H1 (cell line): ENCODE results near the gene TSPAN33. TPM values are rescaled to one million over a fixed set of nuclear protein-coding genes. Genes with fewer than 3 reads are reported as not detected.

Experiments used
- KDM1A ChIP-seq: fragments of 200-600, 300-600 bp; sonication (generic); IDR thresholded peaks from 2 replicates; pipeline ENCODE4 v1.7.1; 2016; ENCODE audit warnings: mild to moderate bottlenecking, low read length, borderline replicate concordance
- MAFK ChIP-seq: IDR thresholded peaks from 2 replicates; pipeline ENCODE4 v1.6.1; 2012; ENCODE audit warnings: low read depth, mild to moderate bottlenecking, improper control_type of control experiment, low read length
- POU5F1 ChIP-seq: IDR thresholded peaks from 2 replicates; pipeline ENCODE4 v1.6.1; 2011; ENCODE audit warnings: low read depth, mild to moderate bottlenecking, low read length, moderate library complexity
- SP2 ChIP-seq: IDR thresholded peaks from 2 replicates; pipeline ENCODE4 v1.6.1; 2012; ENCODE audit warnings: mild to moderate bottlenecking, low read length, inconsistent platforms
- TBP ChIP-seq: IDR thresholded peaks from 2 replicates; pipeline ENCODE4 v1.6.1; 2011; ENCODE audit warnings: low read depth, low read length, improper control_type of control experiment
- polyA plus RNA-seq, 7 experiments: library from polyadenylated mRNA; depleted of rRNA in 3 of 7; stranded (reverse) in 5 of 7; unstranded in 2 of 7; fragments of >200 nt in 5 of 7; fragments of 200-250 nt in 2 of 7; gene quantifications; 1 replicate in 5 of 7; 2 replicates in 1 of 7; 4 replicates in 1 of 7; pipeline versions ENCODE4 v1.2.1 to v1.2.3, GENCODE V29; 2011 to 2013; ENCODE audit warnings: missing spikeins in 2 of 7, mixed read lengths in 2 of 7
- total RNA-seq: library from RNA; stranded (reverse); fragmentation: NEBNext Ultra II Directional; extraction: Animal tissue kit (Norgen Biotek cat#: 25700); gene quantifications from 2 replicates; pipeline ENCODE4 v1.2.1, GENCODE V29; 2021
- TF ChIP-seq, protein P1 (sequence below): IDR thresholded peaks from 2 replicates; pipeline ENCODE4 v1.6.1; 2012; ENCODE audit warnings: low read length, inconsistent platforms
- TF ChIP-seq, protein P2 (sequence below): IDR thresholded peaks from 2 replicates; pipeline ENCODE4 v1.6.1; 2012; ENCODE audit warnings: inconsistent platforms

TSPAN33 gene
- total and polyA plus RNA-seq, 2 of the 8 experiments (the other 6 are each of a cell fraction or from before 2014, with no cell fraction given) = 42.8 to 47.1 TPM

DNA sequence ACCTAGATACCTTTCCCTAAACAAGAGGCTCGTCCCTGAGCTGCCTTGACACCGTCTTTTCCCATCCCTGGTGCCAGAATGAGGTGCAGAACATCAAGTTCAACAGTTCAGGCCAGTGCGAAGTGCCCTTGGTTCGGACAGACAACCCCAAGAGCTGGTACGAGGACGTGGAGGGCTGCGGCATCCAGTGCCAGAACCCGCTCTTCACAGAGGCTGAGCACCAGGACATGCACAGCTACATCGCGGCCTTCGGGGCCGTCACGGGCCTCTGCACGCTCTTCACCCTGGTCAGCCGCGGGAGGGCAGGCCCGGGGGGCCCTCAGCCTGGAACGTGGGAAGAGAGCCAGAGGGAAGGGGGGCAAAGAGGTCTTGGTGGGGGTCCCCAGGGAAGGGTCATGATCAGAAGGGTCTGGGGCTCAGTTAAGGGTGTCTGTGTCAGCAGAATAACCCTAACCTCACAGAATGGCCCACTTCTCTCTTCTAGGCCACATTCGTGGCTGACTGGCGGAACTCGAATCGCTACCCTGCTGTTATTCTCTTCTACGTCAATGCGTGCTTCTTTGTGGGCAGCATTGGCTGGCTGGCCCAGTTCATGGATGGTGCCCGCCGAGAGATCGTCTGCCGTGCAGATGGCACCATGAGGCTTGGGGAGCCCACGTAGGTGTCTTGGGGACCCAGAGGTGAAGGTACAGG is 60.8 kb downstream of the TSPAN33 start (continued):
- TF ChIP-seq TBP (no peak), POU5F1 (no peak), MAFK (no peak), KDM1A (no peak), SP2 (no peak)
- TF ChIP-seq, protein P1, sequence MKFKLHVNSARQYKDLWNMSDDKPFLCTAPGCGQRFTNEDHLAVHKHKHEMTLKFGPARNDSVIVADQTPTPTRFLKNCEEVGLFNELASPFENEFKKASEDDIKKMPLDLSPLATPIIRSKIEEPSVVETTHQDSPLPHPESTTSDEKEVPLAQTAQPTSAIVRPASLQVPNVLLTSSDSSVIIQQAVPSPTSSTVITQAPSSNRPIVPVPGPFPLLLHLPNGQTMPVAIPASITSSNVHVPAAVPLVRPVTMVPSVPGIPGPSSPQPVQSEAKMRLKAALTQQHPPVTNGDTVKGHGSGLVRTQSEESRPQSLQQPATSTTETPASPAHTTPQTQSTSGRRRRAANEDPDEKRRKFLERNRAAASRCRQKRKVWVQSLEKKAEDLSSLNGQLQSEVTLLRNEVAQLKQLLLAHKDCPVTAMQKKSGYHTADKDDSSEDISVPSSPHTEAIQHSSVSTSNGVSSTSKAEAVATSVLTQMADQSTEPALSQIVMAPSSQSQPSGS = no peak
- TF ChIP-seq, protein P2, sequence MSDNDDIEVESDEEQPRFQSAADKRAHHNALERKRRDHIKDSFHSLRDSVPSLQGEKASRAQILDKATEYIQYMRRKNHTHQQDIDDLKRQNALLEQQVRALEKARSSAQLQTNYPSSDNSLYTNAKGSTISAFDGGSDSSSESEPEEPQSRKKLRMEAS = no peak
